ENCODE data around the gene CP. TPM values are rescaled to one million over a fixed set of nuclear protein-coding genes. Genes with fewer than 3 reads are reported as not detected.

Gene CP
- total RNA-seq, result not detected

GRCh38 chr3:149221783-149222517, at the start of gene CP:
TSS of gene CP (minus strand) at chr3:149221829. CDS start at chr3:149221792, 37 bp downstream.
- DNase-seq (ENCODE audit: low spot score) (no peak), ATAC-seq (no peak)
- Mint-ChIP-seq H3K27me3 (no peaks in the 10 kb centered on the region), H3K27ac (peak within 1 kb of the TSS; percentile 89 to 97), H3K36me3 (no peaks in the 10 kb centered on the region), H3K4me1 (ENCODE audit: low read depth in 2 of 2) (peaks cover 31 to 33% of the 10 kb centered on the region in 2 donors), H3K9me3 (no peaks in the 10 kb centered on the region), H3K4me3 (no peak within 1 kb of the TSS)

- H3K9me3 Mint-ChIP-seq, result no peaks in the 10 kb centered on the region
- no peaks in the 10 kb centered on the region for H3K36me3 Mint-ChIP-seq
- H3K4me3 Mint-ChIP-seq, result no peak overlapping the region
- H3K27me3 Mint-ChIP-seq, result no peaks in the 10 kb centered on the region
- H3K4me1 Mint-ChIP-seq (ENCODE audit: low read depth in 2 of 2), result peaks cover 3 to 5% of the 10 kb centered on the region in 2 donors
- peak overlapping the region in 1 of 2 donors; percentile 0 for H3K27ac Mint-ChIP-seq
- DNase-seq (ENCODE audit: low spot score) (no peak), ATAC-seq (no peak)
These were observed 48.6 kb upstream of the CP start for GRCh38 chr3:149270180-149270579.

- ATAC-seq (no peak), DNase-seq (ENCODE audit: low spot score) (no peak)
- Mint-ChIP-seq H3K36me3 (no peaks in the 10 kb centered on the region), H3K4me1 (ENCODE audit: low read depth in 2 of 2) (peaks cover 3 to 5% of the 10 kb centered on the region in 2 donors), H3K9me3 (no peaks in the 10 kb centered on the region), H3K27me3 (no peaks in the 10 kb centered on the region), H3K27ac (peak overlapping the region in 1 of 2 donors; percentile 0), H3K4me3 (no peak overlapping the region)
These were observed 48.1 kb upstream of the CP start for GRCh38 chr3:149269687-149270086.

GRCh38 chr3:149267565-149267964, 45.9 kb upstream of the CP start:
- H3K27ac Mint-ChIP-seq, result no peak overlapping the region
- DNase-seq (ENCODE audit: low spot score) (no peak), ATAC-seq (no peak)
- H3K9me3 Mint-ChIP-seq, result no peaks in the 10 kb centered on the region
- H3K4me1 Mint-ChIP-seq (ENCODE audit: low read depth in 2 of 2), result peaks cover 3 to 5% of the 10 kb centered on the region in 2 donors
- no peaks in the 10 kb centered on the region for H3K27me3 Mint-ChIP-seq
- no peak overlapping the region for H3K4me3 Mint-ChIP-seq
- no peaks in the 10 kb centered on the region for H3K36me3 Mint-ChIP-seq

- no peak overlapping the region for H3K4me3 Mint-ChIP-seq
- no peaks in the 10 kb centered on the region for H3K9me3 Mint-ChIP-seq
- H3K27ac Mint-ChIP-seq, result no peak overlapping the region
- no peaks in the 10 kb centered on the region for H3K27me3 Mint-ChIP-seq
- DNase-seq (ENCODE audit: low spot score) (no peak), ATAC-seq (no peak)
- H3K4me1 Mint-ChIP-seq (ENCODE audit: low read depth in 2 of 2), result peaks cover 2 to 4% of the 10 kb centered on the region in 2 donors
- H3K36me3 Mint-ChIP-seq, result no peaks in the 10 kb centered on the region
These were observed 45.1 kb upstream of the CP start for GRCh38 chr3:149266736-149267135.

GRCh38 chr3:149263856-149264255, 42.2 kb upstream of the CP start:
- DNase-seq (ENCODE audit: low spot score) (no peak), ATAC-seq (no peak)
- Mint-ChIP-seq H3K4me3 (no peak overlapping the region), H3K27me3 (peaks cover 6% of the 10 kb centered on the region in 2 donors), H3K9me3 (no peaks in the 10 kb centered on the region), H3K36me3 (no peaks in the 10 kb centered on the region), H3K27ac (no peak overlapping the region), H3K4me1 (ENCODE audit: low read depth in 2 of 2) (peaks cover 0 to 6% of the 10 kb centered on the region in 2 donors)

GRCh38 chr3:149258714-149259113, 37.1 kb upstream of the CP start:
- Mint-ChIP-seq H3K4me1 (ENCODE audit: low read depth in 2 of 2) (peaks cover 0 to 6% of the 10 kb centered on the region in 2 donors), H3K4me3 (no peak overlapping the region), H3K9me3 (no peaks in the 10 kb centered on the region), H3K27ac (no peak overlapping the region), H3K27me3 (peaks cover 8 to 12% of the 10 kb centered on the region in 2 donors), H3K36me3 (no peaks in the 10 kb centered on the region)
- DNase-seq (ENCODE audit: low spot score) (no peak), ATAC-seq (peak; percentile 20 to 43)

- ATAC-seq (no peak), DNase-seq (ENCODE audit: low spot score) (no peak)
- peaks cover 0 to 6% of the 10 kb centered on the region in 2 donors for H3K4me1 Mint-ChIP-seq (ENCODE audit: low read depth in 2 of 2)
- no peaks in the 10 kb centered on the region for H3K9me3 Mint-ChIP-seq
- H3K36me3 Mint-ChIP-seq, result no peaks in the 10 kb centered on the region
- no peak overlapping the region for H3K4me3 Mint-ChIP-seq
- H3K27me3 Mint-ChIP-seq, result peaks cover 8 to 12% of the 10 kb centered on the region in 2 donors
- H3K27ac Mint-ChIP-seq, result peak overlapping the region in 1 of 2 donors; percentile 7
These were observed 36.7 kb upstream of the CP start for GRCh38 chr3:149258298-149258697.

GRCh38 chr3:149252272-149252671, 30.6 kb upstream of the CP start:
- Mint-ChIP-seq H3K27me3 (peaks cover 2 to 6% of the 10 kb centered on the region in 2 donors), H3K36me3 (no peaks in the 10 kb centered on the region), H3K4me3 (no peak overlapping the region), H3K9me3 (no peaks in the 10 kb centered on the region), H3K4me1 (ENCODE audit: low read depth in 2 of 2) (peaks cover 7 to 14% of the 10 kb centered on the region in 2 donors), H3K27ac (no peak overlapping the region)
- ATAC-seq, result no peak
- DNase-seq (ENCODE audit: low spot score), result no peak

- DNase-seq (ENCODE audit: low spot score) (no peak), ATAC-seq (no peak)
- no peak overlapping the region for H3K27ac Mint-ChIP-seq
- H3K36me3 Mint-ChIP-seq, result no peaks in the 10 kb centered on the region
- no peaks in the 10 kb centered on the region for H3K9me3 Mint-ChIP-seq
- H3K4me1 Mint-ChIP-seq (ENCODE audit: low read depth in 2 of 2), result peaks cover 13 to 21% of the 10 kb centered on the region in 2 donors
- peaks cover 0 to 6% of the 10 kb centered on the region in 2 donors for H3K27me3 Mint-ChIP-seq
- no peak overlapping the region for H3K4me3 Mint-ChIP-seq
These were observed 29.6 kb upstream of the CP start for GRCh38 chr3:149251186-149251585.

GRCh38 chr3:149247929-149248691, 26.5 kb upstream of the CP start:
- H3K36me3 Mint-ChIP-seq, result no peaks in the 10 kb centered on the region
- H3K27ac Mint-ChIP-seq, result peak overlapping the region; percentile 27 to 68
- H3K4me3 Mint-ChIP-seq, result peak overlapping the region; percentile 38
- ATAC-seq (peak; percentile 73 to 75), DNase-seq (ENCODE audit: low spot score) (no peak)
- peaks cover 25 to 29% of the 10 kb centered on the region in 2 donors for H3K4me1 Mint-ChIP-seq (ENCODE audit: low read depth in 2 of 2)
- H3K27me3 Mint-ChIP-seq, result no peaks in the 10 kb centered on the region
- H3K9me3 Mint-ChIP-seq, result no peaks in the 10 kb centered on the region

- ATAC-seq (no peak), DNase-seq (ENCODE audit: low spot score) (no peak)
- no peaks in the 10 kb centered on the region for H3K27me3 Mint-ChIP-seq
- peak overlapping the region in 1 of 2 donors; percentile 68 for H3K27ac Mint-ChIP-seq
- H3K36me3 Mint-ChIP-seq, result no peaks in the 10 kb centered on the region
- H3K9me3 Mint-ChIP-seq, result no peaks in the 10 kb centered on the region
- no peak overlapping the region for H3K4me3 Mint-ChIP-seq
- H3K4me1 Mint-ChIP-seq (ENCODE audit: low read depth in 2 of 2), result peaks cover 25 to 29% of the 10 kb centered on the region in 2 donors
These were observed 25.5 kb upstream of the CP start for GRCh38 chr3:149247008-149247710.

GRCh38 chr3:149245738-149246451, 24.3 kb upstream of the CP start:
- ATAC-seq (peak; percentile 88 to 93), DNase-seq (ENCODE audit: low spot score) (no peak)
- Mint-ChIP-seq H3K4me1 (ENCODE audit: low read depth in 2 of 2) (peaks cover 25 to 29% of the 10 kb centered on the region in 2 donors), H3K27ac (peak overlapping the region; percentile 80 to 97), H3K4me3 (peak overlapping the region; percentile 76), H3K9me3 (no peaks in the 10 kb centered on the region), H3K27me3 (no peaks in the 10 kb centered on the region), H3K36me3 (no peaks in the 10 kb centered on the region)

Measured in natural killer cell treated with Interleukin-12 subunit alpha and Interleukin-12 subunit beta and Interleukin-15 and Interleukin-18, amount 100 ng/mL, for 72 hours (primary cell).